ENCODE results near the gene IQSEC2.
A peak's percentile ranks its signal among the peaks of the same experiment; 100 is the strongest.

IQSEC2 gene

DNA sequence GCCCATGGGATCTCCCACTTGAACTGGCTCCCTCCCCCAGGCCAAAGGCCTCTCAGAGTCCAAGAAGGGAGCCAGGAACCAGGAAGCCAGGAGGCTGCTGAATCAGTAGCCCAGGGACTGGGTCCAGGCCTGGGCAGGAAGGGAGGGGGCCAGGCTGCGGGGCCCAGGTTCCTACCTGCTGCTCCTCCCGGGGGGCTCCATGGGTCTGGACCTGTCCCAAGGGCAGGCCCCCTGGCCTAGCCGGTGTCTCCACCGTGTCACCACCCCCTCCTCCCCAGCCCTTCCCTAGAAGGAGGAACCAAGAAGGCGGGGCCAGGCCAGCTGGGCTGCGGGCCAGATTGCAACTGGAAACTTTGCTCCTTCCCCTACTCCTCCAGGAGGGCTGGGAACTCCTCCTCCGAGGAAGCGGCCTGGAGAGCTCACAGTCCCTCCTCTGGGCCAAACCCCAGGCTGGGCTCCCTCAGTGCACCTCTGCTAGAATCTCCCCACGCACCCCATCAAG lies at the start of gene IQSEC2:
Gene IQSEC2 (minus strand): TSS at position 264 of the 502 bp plus-strand sequence.
- Histone ChIP-seq H3K9me3 (ENCODE audit: control insufficient read depth, insufficient read depth, low read depth, low read length) (no peaks in the 10 kb centered on the region; the same call in 1 of the 2 replicates), H3K36me3 (ENCODE audit: control insufficient read depth, insufficient read depth, low read length) (no peaks in the 10 kb centered on the region), H3K9ac (ENCODE audit: low read length) (peak within 1 kb of the TSS; percentile 49), H3K4me1 (ENCODE audit: control insufficient read depth, insufficient read depth, low read length) (peaks cover 38% of the 10 kb centered on the region; the same call in 1 of the 2 replicates), H3K27ac (ENCODE audit: low read depth, low read length) (peak within 1 kb of the TSS; percentile 37; the same call in 1 of the 2 replicates), H3K4me3 (ENCODE audit: low read depth, low read length) (peak within 1 kb of the TSS; percentile 42), H3K27me3 (ENCODE audit: control insufficient read depth, insufficient read depth, low read length) (no peaks in the 10 kb centered on the region)

DNA sequence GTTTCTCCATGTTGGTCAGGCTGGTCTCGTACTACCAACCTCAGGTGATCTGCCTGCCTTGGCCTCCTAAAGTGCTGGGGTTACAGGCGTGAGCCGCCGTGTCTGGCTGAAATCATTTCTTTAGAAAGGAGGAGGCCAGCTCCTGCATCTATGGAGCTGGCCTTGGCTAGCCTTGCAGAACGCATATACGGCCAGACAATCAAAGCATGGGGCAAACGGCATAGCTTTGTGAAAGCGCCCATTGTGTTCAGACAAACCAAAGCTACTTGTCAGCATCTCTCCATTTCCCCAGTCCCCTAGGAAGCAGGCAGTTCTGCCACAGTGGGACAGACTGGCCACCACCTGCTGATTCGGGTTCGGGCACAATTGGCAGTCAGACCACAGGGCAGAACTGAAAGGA lies 48.9 kb upstream of the IQSEC2 start:
- H3K27me3 ChIP-seq (ENCODE audit: control insufficient read depth, insufficient read depth, low read length): peaks cover 20% of the 10 kb centered on the region; the same call in 1 of the 2 replicates

DNA sequence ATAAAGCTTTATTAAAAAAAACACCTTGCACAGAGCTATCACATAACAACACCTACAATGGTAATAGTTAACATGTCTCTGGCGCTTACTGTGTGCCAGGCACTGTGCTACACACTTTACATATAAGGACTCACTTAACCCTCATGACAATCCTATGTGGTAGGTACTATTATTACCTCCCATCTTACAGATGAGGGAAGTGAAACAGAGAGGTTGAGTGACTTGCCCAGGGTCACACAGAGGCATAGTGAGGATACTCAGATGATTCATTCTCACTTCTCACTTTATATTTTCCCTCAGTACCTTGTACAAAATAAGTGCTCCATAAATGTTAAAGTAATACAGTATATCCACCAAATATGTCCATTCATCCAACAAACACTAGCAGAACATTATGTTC lies 43.4 kb upstream of the IQSEC2 start:
- Histone ChIP-seq H3K36me3 (ENCODE audit: control insufficient read depth, insufficient read depth, low read length) (no peaks in the 10 kb centered on the region), H3K9me3 (ENCODE audit: control insufficient read depth, insufficient read depth, low read depth, low read length) (no peaks in the 10 kb centered on the region), H3K27me3 (ENCODE audit: control insufficient read depth, insufficient read depth, low read length) (peaks cover 60% of the 10 kb centered on the region), H3K9ac (ENCODE audit: low read length) (no peak overlapping the region), H3K27ac (ENCODE audit: low read depth, low read length) (no peak overlapping the region), H3K4me3 (ENCODE audit: low read depth, low read length) (no peak overlapping the region), H3K4me1 (ENCODE audit: control insufficient read depth, insufficient read depth, low read length) (peaks cover 24% of the 10 kb centered on the region)

More for the DNA sequence above, 48.9 kb upstream of the IQSEC2 start:
- peaks cover 6% of the 10 kb centered on the region; the same call in 1 of the 2 replicates for H3K4me1 ChIP-seq (ENCODE audit: control insufficient read depth, insufficient read depth, low read length)
- H3K4me3 ChIP-seq (ENCODE audit: low read depth, low read length): no peak overlapping the region
- H3K36me3 ChIP-seq (ENCODE audit: control insufficient read depth, insufficient read depth, low read length): no peaks in the 10 kb centered on the region
- no peak overlapping the region for H3K9ac ChIP-seq (ENCODE audit: low read length)
- H3K9me3 ChIP-seq (ENCODE audit: control insufficient read depth, insufficient read depth, low read depth, low read length): no peaks in the 10 kb centered on the region
- no peak overlapping the region for H3K27ac ChIP-seq (ENCODE audit: low read depth, low read length)

GRCh38 chrX:53324085-53324484 lies 42.7 kb upstream of the IQSEC2 start:
- Histone ChIP-seq H3K4me1 (ENCODE audit: control insufficient read depth, insufficient read depth, low read length) (peaks cover 28% of the 10 kb centered on the region), H3K36me3 (ENCODE audit: control insufficient read depth, insufficient read depth, low read length) (no peaks in the 10 kb centered on the region), H3K27me3 (ENCODE audit: control insufficient read depth, insufficient read depth, low read length) (peaks cover 67% of the 10 kb centered on the region), H3K9ac (ENCODE audit: low read length) (no peak overlapping the region), H3K27ac (ENCODE audit: low read depth, low read length) (no peak overlapping the region), H3K4me3 (ENCODE audit: low read depth, low read length) (no peak overlapping the region), H3K9me3 (ENCODE audit: control insufficient read depth, insufficient read depth, low read depth, low read length) (no peaks in the 10 kb centered on the region)

GRCh38 chrX:53323196-53323595 lies 41.8 kb upstream of the IQSEC2 start:
- peaks cover 76% of the 10 kb centered on the region for H3K27me3 ChIP-seq (ENCODE audit: control insufficient read depth, insufficient read depth, low read length)
- no peak overlapping the region for H3K4me3 ChIP-seq (ENCODE audit: low read depth, low read length)

DNA sequence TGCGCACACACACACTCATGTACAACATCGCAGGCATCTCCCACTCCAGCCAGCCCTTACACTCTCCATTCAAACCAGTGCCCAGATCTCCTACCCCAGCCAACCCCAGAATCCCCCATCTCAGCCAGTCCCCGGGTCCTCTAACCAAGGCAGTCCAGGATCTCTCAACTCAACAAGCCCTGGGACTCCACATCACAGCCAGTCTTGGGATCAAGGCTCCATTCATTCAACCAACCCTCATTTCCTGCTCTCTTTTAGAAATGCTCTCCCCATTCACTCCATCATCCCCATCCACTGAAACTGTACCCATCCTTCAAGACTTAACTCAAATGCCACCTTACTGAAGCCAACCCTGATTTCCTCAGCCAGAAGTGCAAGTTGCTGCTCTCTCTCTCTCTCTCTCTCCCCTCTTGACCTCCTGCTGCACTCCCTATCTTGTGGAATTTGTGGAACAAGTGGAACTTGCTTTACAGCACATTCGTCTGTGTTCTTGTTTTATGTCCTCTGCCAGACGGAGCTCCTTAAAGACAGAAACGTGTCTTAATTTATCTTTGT lies 40.6 kb upstream of the IQSEC2 start:
- peaks cover 83% of the 10 kb centered on the region for H3K27me3 ChIP-seq (ENCODE audit: control insufficient read depth, insufficient read depth, low read length)
- H3K27ac ChIP-seq (ENCODE audit: low read depth, low read length): no peak overlapping the region
- H3K9ac ChIP-seq (ENCODE audit: low read length): no peak overlapping the region
- H3K4me1 ChIP-seq (ENCODE audit: control insufficient read depth, insufficient read depth, low read length): peaks cover 37% of the 10 kb centered on the region
- peak overlapping the region; percentile 39 for H3K4me3 ChIP-seq (ENCODE audit: low read depth, low read length)
- H3K36me3 ChIP-seq (ENCODE audit: control insufficient read depth, insufficient read depth, low read length): no peaks in the 10 kb centered on the region
- no peaks in the 10 kb centered on the region for H3K9me3 ChIP-seq (ENCODE audit: control insufficient read depth, insufficient read depth, low read depth, low read length)

More at GRCh38 chrX:53323196-53323595, 41.8 kb upstream of the IQSEC2 start:
- peaks cover 35% of the 10 kb centered on the region for H3K4me1 ChIP-seq (ENCODE audit: control insufficient read depth, insufficient read depth, low read length)
- H3K36me3 ChIP-seq (ENCODE audit: control insufficient read depth, insufficient read depth, low read length): no peaks in the 10 kb centered on the region
- no peaks in the 10 kb centered on the region for H3K9me3 ChIP-seq (ENCODE audit: control insufficient read depth, insufficient read depth, low read depth, low read length)
- H3K9ac ChIP-seq (ENCODE audit: low read length): no peak overlapping the region
- H3K27ac ChIP-seq (ENCODE audit: low read depth, low read length): no peak overlapping the region

DNA sequence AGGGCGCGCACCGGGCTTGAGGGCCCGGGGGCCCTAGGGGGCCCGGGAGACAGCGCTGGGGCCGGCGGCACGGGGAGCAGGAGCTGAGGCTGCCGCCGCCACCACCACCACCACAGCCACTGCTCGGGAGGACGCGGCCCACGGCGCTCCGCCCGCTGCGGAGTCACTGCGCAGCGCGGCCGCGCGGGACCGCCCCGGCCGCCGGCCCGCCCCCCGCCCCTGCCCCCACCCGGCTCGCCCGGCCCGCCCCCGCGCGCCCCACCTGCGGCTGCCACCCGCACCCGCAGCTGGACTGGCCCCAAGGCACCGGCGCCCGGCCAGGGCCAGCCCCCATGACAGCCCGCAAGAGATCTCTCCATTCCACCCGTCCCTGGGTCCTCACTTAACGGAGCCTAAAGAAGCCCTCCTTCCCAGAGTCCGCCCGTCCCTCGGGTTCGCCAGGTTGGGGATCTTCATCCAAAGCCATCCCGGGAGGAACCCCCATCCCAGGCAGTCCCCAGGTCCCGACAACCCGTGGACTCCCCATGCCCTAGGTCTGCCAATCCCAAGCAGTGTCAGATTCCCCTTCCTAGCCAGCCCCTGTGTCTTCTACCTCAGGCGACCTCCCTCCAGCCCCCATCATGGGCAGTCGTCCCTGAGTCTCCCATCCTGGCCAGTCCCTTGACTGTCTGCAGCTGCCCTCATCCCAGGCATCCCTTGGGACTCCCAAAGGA lies 40.0 kb upstream of the IQSEC2 start:
- Histone ChIP-seq H3K36me3 (ENCODE audit: control insufficient read depth, insufficient read depth, low read length) (no peaks in the 10 kb centered on the region), H3K9me3 (ENCODE audit: control insufficient read depth, insufficient read depth, low read depth, low read length) (no peaks in the 10 kb centered on the region; the same call in 1 of the 2 replicates), H3K27ac (ENCODE audit: low read depth, low read length) (no peak overlapping the region), H3K4me3 (ENCODE audit: low read depth, low read length) (peak overlapping the region; percentile 78), H3K9ac (ENCODE audit: low read length) (no peak overlapping the region), H3K27me3 (ENCODE audit: control insufficient read depth, insufficient read depth, low read length) (peaks cover 78% of the 10 kb centered on the region), H3K4me1 (ENCODE audit: control insufficient read depth, insufficient read depth, low read length) (peaks cover 38% of the 10 kb centered on the region)

DNA sequence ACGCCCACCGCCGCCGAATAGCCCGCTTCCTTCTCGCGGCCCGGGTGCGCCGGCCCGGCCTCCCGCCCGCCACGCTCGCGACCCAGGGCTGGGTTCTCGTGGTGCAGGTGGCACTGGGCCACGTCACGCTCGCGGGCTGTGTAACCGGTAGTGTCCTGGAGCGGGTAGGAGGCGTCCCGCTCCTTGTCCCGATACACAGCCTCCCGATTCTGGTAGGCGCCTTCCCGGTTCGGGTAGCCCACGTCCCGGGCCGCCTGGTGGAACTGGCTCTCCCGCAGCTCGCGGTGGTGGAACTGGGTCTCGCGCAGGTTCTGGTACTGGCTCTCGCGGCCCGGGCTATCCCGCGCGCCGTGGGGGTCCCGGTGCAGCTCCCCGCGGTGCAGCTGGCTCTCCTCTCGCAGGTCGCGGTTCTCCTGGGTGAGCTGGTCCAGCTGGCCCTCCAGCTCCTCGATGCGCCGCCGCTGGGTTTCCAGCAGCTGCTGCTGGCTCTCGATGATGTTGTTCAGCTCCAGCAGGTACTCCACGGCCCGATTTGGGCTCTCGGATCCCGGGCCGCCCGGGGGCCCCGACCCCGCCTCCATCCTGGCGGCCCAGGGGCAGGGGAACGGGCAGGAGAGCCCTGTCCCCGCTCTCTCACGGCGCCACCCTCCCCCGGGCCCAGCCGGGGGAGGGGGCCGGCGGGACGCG lies 39.3 kb upstream of the IQSEC2 start:
- Histone ChIP-seq H3K9ac (ENCODE audit: low read length) (peak overlapping the region; percentile 53), H3K27ac (ENCODE audit: low read depth, low read length) (no peak overlapping the region), H3K9me3 (ENCODE audit: control insufficient read depth, insufficient read depth, low read depth, low read length) (no peaks in the 10 kb centered on the region; the same call in 1 of the 2 replicates), H3K4me1 (ENCODE audit: control insufficient read depth, insufficient read depth, low read length) (peaks cover 41% of the 10 kb centered on the region), H3K36me3 (ENCODE audit: control insufficient read depth, insufficient read depth, low read length) (no peaks in the 10 kb centered on the region), H3K4me3 (ENCODE audit: low read depth, low read length) (peak overlapping the region; percentile 78), H3K27me3 (ENCODE audit: control insufficient read depth, insufficient read depth, low read length) (peaks cover 71% of the 10 kb centered on the region)

DNA sequence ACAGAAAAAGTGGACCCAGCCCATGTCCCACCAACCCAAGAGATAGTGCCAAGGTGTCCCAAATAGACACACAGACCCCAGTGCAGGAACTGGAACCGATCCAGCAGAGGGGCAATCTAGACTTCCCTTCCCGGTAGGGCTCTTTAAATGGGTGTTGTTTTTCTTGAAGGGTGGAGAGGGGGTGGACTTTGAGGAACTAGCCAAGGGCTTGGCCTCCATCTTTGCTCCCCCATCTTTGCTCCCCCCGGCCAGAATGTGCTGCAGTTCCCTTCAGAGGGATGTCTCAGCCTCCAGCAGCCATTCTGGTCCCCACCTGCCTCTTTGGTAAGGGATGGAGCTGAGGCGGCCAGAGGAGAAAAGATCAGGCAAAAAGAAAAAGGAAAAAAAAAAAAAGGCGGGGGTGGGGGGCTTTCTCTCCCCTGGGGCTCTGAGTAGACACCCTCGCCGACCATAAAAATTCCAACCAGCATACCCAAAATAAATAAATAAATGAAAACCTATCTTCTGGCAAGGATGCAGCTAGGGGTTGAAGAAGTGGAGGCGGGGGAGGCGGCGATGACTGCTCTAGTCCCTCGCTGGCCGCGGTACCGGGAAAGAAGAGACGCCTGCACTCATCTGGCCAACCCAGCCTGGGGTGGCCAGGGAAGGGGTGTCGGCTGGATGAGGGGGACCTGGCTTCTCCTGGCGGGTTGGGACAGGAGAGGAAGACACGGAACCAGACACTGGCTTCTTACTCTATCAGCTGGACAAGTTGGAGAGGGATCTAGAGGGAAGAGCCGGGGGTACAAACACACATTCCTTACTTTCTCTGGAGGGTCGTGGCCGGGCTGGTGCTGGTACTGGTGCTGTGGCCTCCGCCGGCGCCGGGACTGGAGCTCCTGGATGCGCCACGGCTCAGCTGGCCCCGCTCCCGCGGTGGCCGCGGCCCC lies 38.5 kb upstream of the IQSEC2 start:
- Histone ChIP-seq H3K27me3 (ENCODE audit: control insufficient read depth, insufficient read depth, low read length) (peaks cover 66% of the 10 kb centered on the region), H3K9ac (ENCODE audit: low read length) (no peak overlapping the region), H3K9me3 (ENCODE audit: control insufficient read depth, insufficient read depth, low read depth, low read length) (no peaks in the 10 kb centered on the region; the same call in 1 of the 2 replicates), H3K27ac (ENCODE audit: low read depth, low read length) (no peak overlapping the region), H3K4me1 (ENCODE audit: control insufficient read depth, insufficient read depth, low read length) (peaks cover 41% of the 10 kb centered on the region), H3K36me3 (ENCODE audit: control insufficient read depth, insufficient read depth, low read length) (no peaks in the 10 kb centered on the region), H3K4me3 (ENCODE audit: low read depth, low read length) (peak overlapping the region; percentile 78)

- Histone ChIP-seq H3K9ac (ENCODE audit: low read length) (no peak overlapping the region), H3K4me1 (ENCODE audit: control insufficient read depth, insufficient read depth, low read length) (peaks cover 41% of the 10 kb centered on the region), H3K36me3 (ENCODE audit: control insufficient read depth, insufficient read depth, low read length) (no peaks in the 10 kb centered on the region), H3K4me3 (ENCODE audit: low read depth, low read length) (peak overlapping the region; percentile 78), H3K27ac (ENCODE audit: low read depth, low read length) (no peak overlapping the region), H3K27me3 (ENCODE audit: control insufficient read depth, insufficient read depth, low read length) (peaks cover 62% of the 10 kb centered on the region), H3K9me3 (ENCODE audit: control insufficient read depth, insufficient read depth, low read depth, low read length) (no peaks in the 10 kb centered on the region; the same call in 1 of the 2 replicates)
Measured at GRCh38 chrX:53318766-53319353, 37.5 kb upstream of the IQSEC2 start.
